Skeletal muscle satellite cell (primary cell): ENCODE measurements around the gene CREB5.

Experiments
- H3K27me3 ChIP-seq: 2 replicates; pipeline ENCODE4 v1.7.0; 2013; ENCODE audit warnings: low read length; ENCODE audit not compliant: control insufficient read depth, insufficient read depth
- H3K36me3 ChIP-seq: 2 replicates; pipeline ENCODE4 v1.7.0; 2013; ENCODE audit warnings: mild to moderate bottlenecking, control low read depth, low read length; ENCODE audit not compliant: insufficient read depth
- H3K4me1 ChIP-seq: 2 replicates; pipeline ENCODE4 v1.7.0; 2013; ENCODE audit warnings: low read length; ENCODE audit not compliant: control insufficient read depth, insufficient read depth
- H3K4me2 ChIP-seq: 2 replicates; pipeline ENCODE4 v1.7.0; 2013; ENCODE audit warnings: mild to moderate bottlenecking, low read length
- H3K4me3 ChIP-seq: 2 replicates; pipeline ENCODE4 v1.7.0; 2013; ENCODE audit warnings: low read length
- H3K9ac ChIP-seq: 2 replicates; pipeline ENCODE4 v1.7.0; 2013; ENCODE audit warnings: mild to moderate bottlenecking, low read depth, low read length, moderate library complexity
- H3K9me3 ChIP-seq: replicated peaks from 2 replicates; pipeline ENCODE4 v1.7.0; 2013; ENCODE audit warnings: mild to moderate bottlenecking, control low read depth, low read length

The CREB5 gene

DNA sequence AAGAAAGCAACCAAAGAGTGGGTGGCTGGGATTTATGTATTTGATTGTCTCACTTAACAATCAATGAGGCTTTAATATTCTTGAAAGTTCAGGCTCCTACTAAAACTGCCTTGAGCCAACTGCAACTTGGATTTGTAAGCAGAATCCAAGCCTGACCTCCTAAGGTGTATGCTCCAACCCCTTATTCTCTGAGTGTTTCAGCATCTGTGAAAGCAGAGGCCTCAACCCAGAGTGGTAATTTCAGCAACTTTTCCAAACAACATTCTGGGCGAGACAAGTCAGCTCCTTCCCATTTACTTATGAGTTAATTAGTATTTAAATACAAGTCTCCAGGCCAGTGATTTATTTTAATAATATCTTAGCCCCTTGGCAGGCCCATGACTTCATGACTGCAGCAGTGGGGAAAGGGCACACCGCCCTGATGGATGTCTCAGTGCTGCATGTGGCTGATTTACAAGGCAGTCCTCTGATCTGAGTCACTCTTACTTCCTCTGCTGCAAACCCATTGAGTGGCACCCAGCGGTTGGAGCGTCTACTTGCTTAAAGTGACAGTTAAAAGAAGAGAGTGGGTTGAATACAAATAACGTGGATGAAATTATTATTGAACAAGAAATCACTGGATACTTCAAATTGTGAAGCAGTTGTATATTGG lies 336.7 kb downstream of the CREB5 start:
- Histone ChIP-seq H3K4me2 (no peak overlapping the region), H3K9me3 (no peaks in the 10 kb centered on the region), H3K27me3 (no peaks in the 10 kb centered on the region), H3K4me1 (peaks cover 8% of the 10 kb centered on the region), H3K9ac (no peak overlapping the region), H3K4me3 (no peak overlapping the region), H3K36me3 (no peaks in the 10 kb centered on the region)

DNA sequence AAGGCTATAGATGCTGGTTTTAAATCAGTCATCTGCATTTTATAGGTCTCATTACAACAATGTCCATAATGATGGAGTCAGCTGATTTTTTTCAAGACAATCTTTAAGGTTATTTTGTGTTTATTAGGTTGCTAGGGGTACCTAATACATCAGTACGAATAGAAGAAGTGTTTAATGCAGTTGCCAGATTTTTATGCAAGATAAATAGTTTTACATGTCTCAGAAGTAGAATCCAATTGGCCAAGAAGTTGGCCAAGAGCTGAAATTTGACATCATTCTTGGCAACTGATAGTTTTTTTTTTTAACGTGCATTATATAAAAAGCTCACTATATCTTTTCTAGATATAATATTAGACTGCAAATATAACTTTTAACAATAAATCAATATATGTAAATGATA lies 337.3 kb downstream of the CREB5 start:
- no peak overlapping the region for H3K9ac ChIP-seq
- H3K4me3 ChIP-seq = no peak overlapping the region
- H3K36me3 ChIP-seq = no peaks in the 10 kb centered on the region
- H3K27me3 ChIP-seq = no peaks in the 10 kb centered on the region
- H3K4me2 ChIP-seq = no peak overlapping the region
- H3K4me1 ChIP-seq = peaks cover 14% of the 10 kb centered on the region
- no peaks in the 10 kb centered on the region for H3K9me3 ChIP-seq

DNA sequence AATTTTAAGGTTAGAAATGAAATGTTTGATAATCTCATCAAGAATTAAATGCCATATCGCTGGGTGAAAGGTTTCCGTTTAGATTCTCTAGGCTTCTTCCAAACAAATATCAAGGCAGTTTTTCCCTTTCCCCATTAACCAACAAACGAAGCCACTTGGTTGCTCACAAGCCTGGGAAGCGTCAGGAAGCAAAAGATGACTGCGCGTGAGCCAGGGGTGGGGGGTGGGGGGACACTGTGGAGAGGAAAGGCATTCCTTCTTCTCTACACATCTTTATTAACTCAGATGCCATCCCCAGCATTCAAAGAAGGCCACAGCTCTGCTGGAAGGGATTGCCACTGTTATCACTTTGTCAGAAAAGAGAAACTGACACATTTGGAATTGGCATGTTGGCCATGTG lies 338.7 kb downstream of the CREB5 start:
- no peak overlapping the region for H3K9ac ChIP-seq
- no peak overlapping the region for H3K4me2 ChIP-seq
- H3K4me1 ChIP-seq = peaks cover 27% of the 10 kb centered on the region
- no peaks in the 10 kb centered on the region for H3K27me3 ChIP-seq
- no peaks in the 10 kb centered on the region for H3K36me3 ChIP-seq
- H3K9me3 ChIP-seq = no peaks in the 10 kb centered on the region
- no peak overlapping the region for H3K4me3 ChIP-seq

DNA sequence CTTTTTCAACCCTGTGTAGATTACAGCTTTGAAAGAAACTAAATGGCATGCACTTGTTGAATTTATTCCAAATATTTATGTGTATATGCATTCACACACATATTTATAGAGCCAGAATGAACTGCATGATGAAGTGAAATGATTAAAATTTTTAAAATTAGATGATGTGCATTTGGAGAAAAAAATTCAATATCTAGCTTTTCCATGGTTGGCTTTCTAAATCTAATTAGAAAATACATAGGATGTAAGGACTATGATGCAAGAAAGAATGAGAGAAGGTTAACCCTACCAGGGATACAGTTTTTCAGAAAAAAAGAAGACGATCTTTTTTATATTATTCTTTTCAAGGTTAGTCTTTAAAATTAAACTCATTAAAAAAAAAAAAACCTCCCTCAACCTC lies 341.3 kb downstream of the CREB5 start:
- Histone ChIP-seq H3K9ac (no peak overlapping the region), H3K9me3 (no peaks in the 10 kb centered on the region), H3K4me1 (peaks cover 26% of the 10 kb centered on the region), H3K4me2 (no peak overlapping the region), H3K27me3 (no peaks in the 10 kb centered on the region), H3K4me3 (no peak overlapping the region), H3K36me3 (no peaks in the 10 kb centered on the region)

DNA sequence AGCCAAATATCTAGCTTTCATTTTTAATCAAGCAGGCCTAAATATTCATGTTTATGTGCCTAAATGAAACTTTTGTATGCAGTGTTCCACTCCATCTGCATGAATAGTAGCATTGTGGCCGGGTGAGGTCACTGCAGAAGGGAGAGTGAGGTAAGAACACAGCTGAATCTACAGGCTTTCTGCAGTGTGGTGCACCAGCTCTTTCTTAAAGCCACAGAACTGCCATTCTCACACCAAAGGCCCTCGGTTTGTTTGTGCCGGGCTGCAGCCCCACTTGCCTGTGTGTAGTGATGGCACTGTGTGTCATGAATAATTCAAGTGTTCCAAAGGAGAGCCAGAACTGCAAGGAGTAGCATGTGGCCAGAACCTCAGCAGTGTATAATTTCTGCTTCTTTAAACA lies 341.7 kb downstream of the CREB5 start:
- Histone ChIP-seq H3K36me3 (no peaks in the 10 kb centered on the region), H3K4me1 (peaks cover 26% of the 10 kb centered on the region), H3K27me3 (no peaks in the 10 kb centered on the region), H3K9me3 (no peaks in the 10 kb centered on the region), H3K4me2 (peak overlapping the region; percentile 3), H3K9ac (no peak overlapping the region), H3K4me3 (no peak overlapping the region)

DNA sequence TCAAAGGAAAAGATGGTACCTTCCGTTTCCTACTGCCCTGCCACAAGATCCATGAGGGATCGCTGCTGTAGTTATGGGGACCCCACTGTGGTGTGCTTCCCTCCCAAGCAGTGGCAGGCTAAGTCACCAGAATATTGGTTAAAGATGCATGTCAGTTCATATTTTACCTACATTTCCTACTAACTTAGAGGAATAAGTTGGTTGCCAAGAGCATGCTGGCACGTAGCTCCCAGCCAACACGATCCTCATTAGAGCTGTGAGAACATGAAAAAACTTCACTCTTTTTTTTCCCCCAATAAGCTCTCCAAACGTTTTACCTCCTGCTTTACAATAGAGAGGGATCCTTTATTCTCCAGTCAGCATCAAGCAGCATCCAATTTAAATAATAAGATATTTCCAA lies 342.1 kb downstream of the CREB5 start:
- Histone ChIP-seq H3K9me3 (no peaks in the 10 kb centered on the region), H3K4me3 (no peak overlapping the region), H3K36me3 (no peaks in the 10 kb centered on the region), H3K4me2 (peak overlapping the region; percentile 3), H3K4me1 (peaks cover 26% of the 10 kb centered on the region), H3K27me3 (no peaks in the 10 kb centered on the region), H3K9ac (no peak overlapping the region)

DNA sequence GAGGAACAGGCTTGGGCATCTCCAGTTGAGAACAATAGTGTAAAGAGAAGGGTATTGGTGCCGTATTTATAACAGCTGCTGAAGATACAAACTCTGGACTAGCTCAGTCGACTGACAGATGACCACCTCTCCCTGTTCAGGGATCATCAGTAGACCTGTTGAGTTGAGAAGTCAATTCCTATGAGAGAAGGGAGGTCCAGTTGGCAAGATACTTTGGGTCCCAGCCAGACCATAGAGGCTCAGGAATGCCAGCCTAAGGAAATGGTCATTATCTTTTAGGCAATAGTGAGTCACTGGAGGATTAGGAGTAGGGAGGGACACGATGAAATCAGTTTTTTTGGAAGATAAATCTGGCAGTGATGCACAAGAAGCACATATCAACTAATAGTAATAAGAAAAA lies 342.9 kb downstream of the CREB5 start:
- Histone ChIP-seq H3K9me3 (no peaks in the 10 kb centered on the region), H3K4me1 (peaks cover 26% of the 10 kb centered on the region)

DNA sequence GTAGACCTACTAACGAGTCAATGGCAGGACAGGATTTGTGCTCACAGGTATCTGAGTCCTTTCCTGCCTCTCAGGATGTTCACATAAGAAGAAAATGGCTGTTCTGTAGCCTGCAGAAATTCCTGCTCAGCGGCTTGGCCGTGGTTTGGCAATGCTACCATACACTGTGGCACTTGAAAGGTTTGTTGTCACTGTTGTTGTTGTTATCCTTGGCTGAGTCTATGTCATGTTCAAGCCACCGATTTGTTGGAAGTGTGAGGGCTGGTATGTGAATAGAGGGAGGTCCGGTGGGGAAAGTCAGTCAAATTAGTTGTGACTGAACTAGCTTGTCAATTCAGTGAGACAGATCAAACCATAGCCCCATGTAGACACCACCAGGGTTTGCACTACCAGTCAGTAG lies 345.9 kb downstream of the CREB5 start:
- no peaks in the 10 kb centered on the region for H3K27me3 ChIP-seq
- H3K4me2 ChIP-seq = no peak overlapping the region
- H3K9me3 ChIP-seq = no peaks in the 10 kb centered on the region
- H3K4me1 ChIP-seq = peaks cover 26% of the 10 kb centered on the region
- H3K9ac ChIP-seq = no peak overlapping the region
- H3K36me3 ChIP-seq = no peaks in the 10 kb centered on the region
- H3K4me3 ChIP-seq = no peak overlapping the region

More for the DNA sequence above, 342.9 kb downstream of the CREB5 start:
- Histone ChIP-seq H3K27me3 (no peaks in the 10 kb centered on the region), H3K9ac (no peak overlapping the region), H3K4me2 (peak overlapping the region; percentile 24), H3K4me3 (no peak overlapping the region), H3K36me3 (no peaks in the 10 kb centered on the region)

DNA sequence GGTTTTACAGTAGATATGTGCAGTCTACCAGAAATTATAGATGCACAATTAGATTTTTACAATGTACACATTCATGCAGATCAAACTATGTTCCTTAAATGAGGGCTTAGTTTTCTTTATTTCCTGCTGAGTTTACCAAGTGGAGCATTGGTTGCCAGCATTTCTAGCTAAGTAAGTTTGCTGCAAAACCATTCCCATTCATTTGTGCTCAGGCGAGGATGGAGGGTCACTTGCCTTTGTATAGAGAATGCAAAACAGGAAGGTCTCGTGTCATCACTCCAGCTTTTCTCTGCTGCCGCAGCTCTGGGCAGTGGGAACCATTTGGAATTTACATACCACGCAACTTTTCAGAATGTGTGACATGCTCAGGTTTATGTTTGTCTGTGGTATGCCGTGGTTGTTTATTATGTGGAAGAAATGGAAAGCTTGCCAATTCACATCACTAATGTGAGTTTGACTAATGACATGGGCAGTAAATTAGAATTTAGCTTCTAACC lies 347.2 kb downstream of the CREB5 start:
- Histone ChIP-seq H3K4me2 (no peak overlapping the region), H3K9ac (no peak overlapping the region), H3K4me1 (peaks cover 15% of the 10 kb centered on the region), H3K9me3 (no peaks in the 10 kb centered on the region), H3K4me3 (no peak overlapping the region), H3K36me3 (no peaks in the 10 kb centered on the region), H3K27me3 (no peaks in the 10 kb centered on the region)

DNA sequence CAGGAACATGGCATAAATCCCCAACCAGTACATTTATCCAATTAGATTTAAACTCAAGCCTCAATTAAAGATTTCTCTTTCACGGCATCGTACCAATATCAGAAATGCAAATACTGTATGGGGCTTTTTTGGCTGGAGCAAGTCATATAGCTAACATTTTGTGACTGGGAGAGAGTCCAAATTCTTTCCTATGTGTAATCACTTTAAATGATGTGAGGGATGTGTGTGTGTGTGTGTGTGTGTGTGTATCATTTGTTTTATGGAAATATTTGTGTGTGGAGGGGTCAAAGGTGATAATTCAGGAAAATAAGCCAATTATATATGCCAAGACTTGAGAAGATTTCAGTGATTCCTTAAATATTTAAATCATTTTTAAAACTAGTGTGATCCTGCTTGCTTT lies 349.2 kb downstream of the CREB5 start:
- Histone ChIP-seq H3K9ac (no peak overlapping the region), H3K27me3 (no peaks in the 10 kb centered on the region)

DNA sequence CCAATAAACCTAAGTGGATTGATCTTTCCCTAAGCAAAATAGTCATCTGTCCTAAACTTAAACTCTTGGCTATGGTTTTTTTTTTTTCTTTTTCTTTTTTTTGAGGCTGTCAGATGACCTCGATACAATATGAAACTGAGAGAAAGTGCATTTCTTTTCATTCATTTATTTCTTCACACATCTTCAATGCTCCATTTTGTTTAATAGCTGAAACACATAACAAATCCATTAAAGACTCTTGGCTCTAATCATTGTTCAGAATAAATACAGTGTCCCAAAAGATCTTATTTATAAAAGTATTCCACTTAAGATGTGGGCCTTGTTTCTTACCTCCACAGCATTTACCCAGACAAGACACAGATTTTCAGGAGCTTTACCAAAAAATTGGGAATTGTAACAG lies 350.3 kb downstream of the CREB5 start:
- no peak overlapping the region for H3K4me3 ChIP-seq
- H3K27me3 ChIP-seq = no peaks in the 10 kb centered on the region
- H3K36me3 ChIP-seq = no peaks in the 10 kb centered on the region
- H3K4me1 ChIP-seq = peaks cover 8% of the 10 kb centered on the region
- H3K4me2 ChIP-seq = no peak overlapping the region
- no peaks in the 10 kb centered on the region for H3K9me3 ChIP-seq
- no peak overlapping the region for H3K9ac ChIP-seq

More for the DNA sequence above, 349.2 kb downstream of the CREB5 start:
- Histone ChIP-seq H3K36me3 (no peaks in the 10 kb centered on the region), H3K4me1 (no peaks in the 10 kb centered on the region), H3K4me2 (no peak overlapping the region), H3K4me3 (no peak overlapping the region), H3K9me3 (no peaks in the 10 kb centered on the region)

DNA sequence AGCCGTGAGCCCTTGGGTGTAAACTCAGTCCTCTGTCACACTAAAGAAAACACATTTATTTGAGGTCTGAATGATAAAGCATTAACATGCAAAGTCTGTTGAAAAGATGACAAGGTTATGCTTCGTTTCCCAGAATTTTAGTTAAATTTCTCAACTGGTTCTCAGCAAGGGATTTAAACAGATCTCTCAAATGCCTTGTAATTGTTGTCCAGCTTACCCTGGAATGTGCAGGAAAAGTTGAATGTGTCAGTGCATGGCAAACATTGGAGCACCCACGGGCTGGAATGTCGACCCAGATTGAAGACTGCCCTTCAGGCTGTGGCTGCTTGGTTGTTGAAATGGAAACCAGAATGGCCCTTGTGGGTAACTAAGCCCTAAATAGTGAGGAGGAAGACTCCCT lies 354.0 kb downstream of the CREB5 start:
- H3K9me3 ChIP-seq = no peaks in the 10 kb centered on the region
- peaks cover 20% of the 10 kb centered on the region for H3K4me1 ChIP-seq
- no peak overlapping the region for H3K4me2 ChIP-seq
- H3K27me3 ChIP-seq = no peaks in the 10 kb centered on the region
- H3K36me3 ChIP-seq = no peaks in the 10 kb centered on the region
- H3K4me3 ChIP-seq = no peak overlapping the region
- H3K9ac ChIP-seq = no peak overlapping the region
